ENCODE results near the gene MARK3. TPM values are rescaled to one million over a fixed set of nuclear protein-coding genes. Genes with fewer than 3 reads are reported as not detected.

MARK3 gene
- total RNA-seq, 1 experiment from 2014 or later: 72.5 TPM

GRCh38 chr14:103552846-103553210 lies 167.6 kb downstream of the MARK3 start:
- ATAC-seq (no peak), DNase-seq (ENCODE audit: low read depth, low spot score) (no peak)
- Histone ChIP-seq H3K36me3 (ENCODE audit: control insufficient read depth in 1 of 2, insufficient read depth in 2 of 2, low read length in 2 of 2) (peaks cover 0 to 1% of the 10 kb centered on the region in 2 experiments; a peak in 1 of 4 replicates), H3K79me2 (ENCODE audit: insufficient read depth, low read length) (peaks cover 15% of the 10 kb centered on the region), H4K20me1 (ENCODE audit: insufficient read depth) (no peaks in the 10 kb centered on the region; the same call in 1 of the 2 replicates), H3K9me2 (ENCODE audit: insufficient read depth) (no peaks in the 10 kb centered on the region), H3K27ac (ENCODE audit: low read depth, low read length) (peak overlapping the region; percentile 10; the same call in 1 of the 2 replicates), H3K9me3 (ENCODE audit: control insufficient read depth in 1 of 2, insufficient read depth in 1 of 2, low read depth in 1 of 2, low read length in 2 of 2) (no peaks in the 10 kb centered on the region), H3K9ac (ENCODE audit: low read length) (no peak overlapping the region; the same call in 1 of the 2 replicates), H3K4me1 (ENCODE audit: control insufficient read depth in 1 of 2, insufficient read depth in 2 of 2, low read length in 2 of 2) (peaks cover 16 to 26% of the 10 kb centered on the region in 2 experiments), H3K4me3 (replicated peaks in 1 of 2; ENCODE audit: low read depth in 1 of 2, low read length in 2 of 2) (no peak overlapping the region), H3K27me3 (ENCODE audit: insufficient read depth, low read length) (no peaks in the 10 kb centered on the region), H3K4me2 (ENCODE audit: low read length) (peak overlapping the region; percentile 48), H2AFZ (ENCODE audit: low read depth, low read length, poor library complexity, severe bottlenecking) (no peak overlapping the region)
- ChIA-PET RAD21 (ENCODE audit: low non-redundant PET in 1 of 2, low total read pairs in 2 of 2, uncharacterized antibody in 2 of 2, unreplicated experiment in 2 of 2) (interaction anchor here in 1 of 2 experiments (0.6 kb wide), 1 partner anchor 20 kb away, joined by 3 read pairs; no protein-coding TSS in a partner anchor), CTCF (interaction anchor here (1.0 to 2.3 kb wide), 3 partner anchors 13 to 34 kb away, joined by 3 to 7 read pairs (median 4); no protein-coding TSS in a partner anchor), POLR2A (interaction anchor here (1.0 to 1.2 kb wide), 3 partner anchors 13 to 34 kb away, joined by 4 to 5 read pairs (median 5); partner anchors contain the start of gene TRMT61A)
- TF ChIP-seq SRF (IDR thresholded peaks at IDR 0.05; ENCODE audit: low read depth): no peak
- intact Hi-C loops (cut with micrococcal nuclease): no loop called here
- BruUV-seq (replicated peaks): no TSS peak

Other genes with a start within 250 kb of the MARK3 start
- gene EIF5, start 51.2 kb upstream of the MARK3 start, total RNA-seq (2021; ENCODE audit: unreplicated experiment): 238 TPM
- gene CKB, start 137.4 kb downstream of the MARK3 start, total RNA-seq (2021; ENCODE audit: unreplicated experiment): 605 TPM
- gene TRMT61A, start 143.8 kb downstream of the MARK3 start, total RNA-seq (2021; ENCODE audit: unreplicated experiment): 14.9 TPM
- 27.0 TPM for gene BAG5, start 177.2 kb downstream of the MARK3 start, total RNA-seq (2021; ENCODE audit: unreplicated experiment)
- 29.4 TPM for gene COA8, start 177.5 kb downstream of the MARK3 start, total RNA-seq (2021; ENCODE audit: unreplicated experiment)
- gene KLC1, start 243.8 kb downstream of the MARK3 start, total RNA-seq (2021; ENCODE audit: unreplicated experiment): 121 TPM